ENCODE results near the gene USP54. TPM values are rescaled to one million over a fixed set of nuclear protein-coding genes. Genes with fewer than 3 reads are reported as not detected.

Gene USP54
- total RNA-seq, 2 experiments from 2014 or later = 3.1 to 4.6 TPM

DNA sequence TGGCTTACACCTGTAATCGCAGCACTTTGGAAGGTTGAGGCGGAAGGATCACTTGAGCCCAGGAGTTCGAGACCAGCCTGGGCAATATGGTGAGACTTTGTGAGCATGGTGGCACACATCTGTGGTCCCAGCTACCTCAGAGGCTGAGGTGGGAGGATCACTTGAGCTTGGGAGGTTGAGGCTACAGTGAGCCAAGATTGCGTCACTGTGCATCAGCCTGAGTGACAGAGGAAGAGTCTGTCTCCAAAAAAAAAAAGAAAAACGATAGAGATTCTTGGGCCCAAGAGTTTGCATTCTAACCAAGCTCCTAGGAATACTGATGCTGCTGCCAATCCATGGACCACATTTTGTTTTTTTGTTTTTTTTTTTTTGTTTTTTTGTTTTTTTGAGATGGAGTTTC, 38.0 kb upstream of the USP54 start:
- intact Hi-C loops (cut with micrococcal nuclease) = no loop called here
- no peak for DNase-seq
- Mint-ChIP-seq H3K27me3 (no peaks in the 10 kb centered on the region), H3K4me3 (no peak overlapping the region), H3K9me3 (no peaks in the 10 kb centered on the region), H3K36me3 (ENCODE audit: low read depth) (peaks cover 5% of the 10 kb centered on the region), H3K4me1 (ENCODE audit: low read depth) (peaks cover 16% of the 10 kb centered on the region), H3K27ac (no peak overlapping the region)
- ChIA-PET POLR2A (interaction anchor here (0.9 kb wide), 1 partner anchor 35 kb away, joined by 3 read pairs; no protein-coding TSS in a partner anchor), CTCF (interaction anchor here (1.0 to 3.2 kb wide), 2 partner anchors 15 to 19 kb away, joined by 3 to 17 read pairs; no protein-coding TSS in a partner anchor)
- TF ChIP-seq, protein P1, sequence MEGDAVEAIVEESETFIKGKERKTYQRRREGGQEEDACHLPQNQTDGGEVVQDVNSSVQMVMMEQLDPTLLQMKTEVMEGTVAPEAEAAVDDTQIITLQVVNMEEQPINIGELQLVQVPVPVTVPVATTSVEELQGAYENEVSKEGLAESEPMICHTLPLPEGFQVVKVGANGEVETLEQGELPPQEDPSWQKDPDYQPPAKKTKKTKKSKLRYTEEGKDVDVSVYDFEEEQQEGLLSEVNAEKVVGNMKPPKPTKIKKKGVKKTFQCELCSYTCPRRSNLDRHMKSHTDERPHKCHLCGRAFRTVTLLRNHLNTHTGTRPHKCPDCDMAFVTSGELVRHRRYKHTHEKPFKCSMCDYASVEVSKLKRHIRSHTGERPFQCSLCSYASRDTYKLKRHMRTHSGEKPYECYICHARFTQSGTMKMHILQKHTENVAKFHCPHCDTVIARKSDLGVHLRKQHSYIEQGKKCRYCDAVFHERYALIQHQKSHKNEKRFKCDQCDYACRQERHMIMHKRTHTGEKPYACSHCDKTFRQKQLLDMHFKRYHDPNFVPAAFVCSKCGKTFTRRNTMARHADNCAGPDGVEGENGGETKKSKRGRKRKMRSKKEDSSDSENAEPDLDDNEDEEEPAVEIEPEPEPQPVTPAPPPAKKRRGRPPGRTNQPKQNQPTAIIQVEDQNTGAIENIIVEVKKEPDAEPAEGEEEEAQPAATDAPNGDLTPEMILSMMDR (IDR thresholded peaks at IDR 0.05) = no peak
- ATAC-seq = no peak

DNA sequence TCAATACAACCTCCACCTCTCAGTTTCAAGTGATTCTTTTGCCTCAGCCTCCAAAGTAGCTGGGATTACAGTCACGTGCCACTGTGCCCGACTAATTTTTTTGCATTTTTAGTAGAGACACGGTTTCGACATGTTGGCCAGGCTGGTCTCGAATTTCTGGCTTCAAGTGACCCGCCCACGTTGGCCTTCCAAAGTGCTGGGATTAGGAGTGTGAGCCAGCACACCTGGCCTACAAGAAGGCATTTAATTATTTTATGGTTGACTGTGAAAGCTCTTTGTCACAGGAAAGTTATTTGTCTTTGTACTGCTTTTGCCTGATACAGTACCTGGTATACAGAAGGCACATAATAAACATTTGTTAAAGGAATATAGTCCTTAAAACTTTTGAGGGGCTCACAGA, 37.3 kb upstream of the USP54 start:
- intact Hi-C loops (cut with micrococcal nuclease) = no loop called here
- ChIA-PET POLR2A (no interaction called here), CTCF (interaction anchor here (0.6 to 3.2 kb wide), 5 partner anchors 16 to 148 kb away, joined by 3 to 17 read pairs (median 4); no protein-coding TSS in a partner anchor)
- TF ChIP-seq, protein P1 (IDR thresholded peaks at IDR 0.05) = no peak
- no peak overlapping the region for H3K4me3 Mint-ChIP-seq
- no peak for DNase-seq
- no peaks in the 10 kb centered on the region for H3K27me3 Mint-ChIP-seq
- peaks cover 5% of the 10 kb centered on the region for H3K36me3 Mint-ChIP-seq (ENCODE audit: low read depth)
- no peak overlapping the region for H3K27ac Mint-ChIP-seq
- H3K9me3 Mint-ChIP-seq = no peaks in the 10 kb centered on the region
- peaks cover 16% of the 10 kb centered on the region for H3K4me1 Mint-ChIP-seq (ENCODE audit: low read depth)
- no peak for ATAC-seq

DNA sequence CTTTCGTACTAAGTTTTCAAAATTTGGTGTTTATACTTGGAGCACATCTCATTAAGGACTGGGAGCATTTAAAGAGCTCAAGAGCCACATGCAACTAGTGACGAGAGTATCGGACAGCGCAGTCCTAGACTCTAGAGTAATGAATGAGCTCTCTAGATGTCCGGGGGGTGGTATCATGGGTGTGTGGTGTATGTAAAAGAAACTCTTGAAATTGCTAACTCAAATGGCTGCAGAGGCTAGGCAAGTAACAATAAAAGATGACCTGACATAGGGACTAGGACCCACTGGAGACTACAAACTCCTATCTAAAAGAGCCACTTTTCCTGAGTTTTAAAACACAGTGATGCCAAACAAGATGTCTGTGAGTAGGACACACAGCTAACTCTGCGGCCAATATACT, 36.2 kb upstream of the USP54 start:
- no peaks in the 10 kb centered on the region for H3K9me3 Mint-ChIP-seq
- ChIA-PET CTCF (interaction anchor here (0.9 to 3.2 kb wide), 4 partner anchors 17 to 97 kb away, joined by 3 to 17 read pairs (median 6); no protein-coding TSS in a partner anchor), POLR2A (interaction anchor here (0.6 to 1.3 kb wide), 3 partner anchors 130 to 375 kb away, joined by 3 to 5 read pairs (median 3); partner anchors contain the start of gene MRPS16)
- intact Hi-C loops (cut with micrococcal nuclease) = no loop called here
- ATAC-seq (no peak), DNase-seq (no peak)
- peak overlapping the region; percentile 30 for H3K27ac Mint-ChIP-seq
- TF ChIP-seq, protein P1 (IDR thresholded peaks at IDR 0.05) = no peak
- peaks cover 5% of the 10 kb centered on the region for H3K36me3 Mint-ChIP-seq (ENCODE audit: low read depth)
- H3K4me1 Mint-ChIP-seq (ENCODE audit: low read depth) = peaks cover 16% of the 10 kb centered on the region
- peak overlapping the region; percentile 93 for H3K4me3 Mint-ChIP-seq
- no peaks in the 10 kb centered on the region for H3K27me3 Mint-ChIP-seq

GRCh38 chr10:73625884-73626752, 35.0 kb upstream of the USP54 start:
- ChIA-PET CTCF (interaction anchor here (0.7 to 3.2 kb wide), 5 partner anchors 10 to 97 kb away, joined by 3 to 17 read pairs (median 8); no protein-coding TSS in a partner anchor), POLR2A (interaction anchor here (0.6 to 1.2 kb wide), 5 partner anchors 13 to 419 kb away, joined by 3 read pairs; partner anchors contain the start of genes DNAJC9 and USP54)
- peaks cover 5% of the 10 kb centered on the region for H3K36me3 Mint-ChIP-seq (ENCODE audit: low read depth)

More at GRCh38 chr10:73625884-73626752, 35.0 kb upstream of the USP54 start:
- peak; percentile 98 for DNase-seq
- TF ChIP-seq, protein P1 (IDR thresholded peaks at IDR 0.05) = no peak
- Mint-ChIP-seq H3K4me1 (ENCODE audit: low read depth) (peaks cover 16% of the 10 kb centered on the region), H3K9me3 (no peaks in the 10 kb centered on the region), H3K27me3 (no peaks in the 10 kb centered on the region), H3K4me3 (peak overlapping the region; percentile 93), H3K27ac (peak overlapping the region; percentile 98)
- ATAC-seq = peak; percentile 98
- intact Hi-C loops (cut with micrococcal nuclease) = no loop called here

All from activated CD8-positive, alpha-beta T cell treated with anti-CD3 and anti-CD28 coated beads for 36 hours (primary cell).